Osteoblast (primary cell): Measurements from ENCODE around the gene DBNDD2. TPM values are rescaled to one million over a fixed set of nuclear protein-coding genes. Genes with fewer than 3 reads are reported as not detected.

Source experiments
- DNase-seq: peaks from one replicate; pipeline ENCODE4 v3.0.0; 2011; ENCODE audit warnings: low spot score, mixed read lengths; ENCODE audit not compliant: insufficient read length; ENCODE audit errors: missing footprints
- H2AFZ ChIP-seq: 2 replicates; pipeline ENCODE4 v1.6.0; 2011; ENCODE audit warnings: mild to moderate bottlenecking, low read length
- H3K27ac ChIP-seq: 2 replicates; pipeline ENCODE4 v1.5.1; 2011; ENCODE audit warnings: mild to moderate bottlenecking, low read depth, low read length, moderate library complexity
- H3K27me3 ChIP-seq: 2 replicates; pipeline ENCODE4 v1.6.0; 2012; ENCODE audit warnings: mild to moderate bottlenecking, control low read depth, inconsistent platforms, low read length, moderate library complexity; ENCODE audit not compliant: insufficient read depth
- H3K36me3 ChIP-seq: 2 replicates; pipeline ENCODE4 v1.5.1; 2011; ENCODE audit warnings: mild to moderate bottlenecking, low read length, control low read depth, moderate library complexity; ENCODE audit not compliant: insufficient read depth
- H3K4me1 ChIP-seq: 2 replicates; pipeline ENCODE4 v1.5.1; 2011; ENCODE audit warnings: mild to moderate bottlenecking, low read length, control low read depth, moderate library complexity; ENCODE audit not compliant: insufficient read depth
- H3K4me2 ChIP-seq: 2 replicates; pipeline ENCODE4 v1.6.0; 2011; ENCODE audit warnings: mild to moderate bottlenecking, low read length; ENCODE audit not compliant: insufficient read depth
- H3K4me3 ChIP-seq: fragments of 200-600 bp; sonication (generic); 3 replicates; pipeline ENCODE4 v1.5.1; 2012; ENCODE audit warnings: mild to moderate bottlenecking, low read length, inconsistent platforms; ENCODE audit not compliant: insufficient read depth
- H3K79me2 ChIP-seq: 2 replicates; pipeline ENCODE4 v1.6.0; 2012; ENCODE audit warnings: mild to moderate bottlenecking, low read length, control low read depth, inconsistent platforms; ENCODE audit not compliant: insufficient read depth
- H3K9me3 ChIP-seq: 2 replicates; pipeline ENCODE4 v1.5.1; 2011; ENCODE audit warnings: low read depth, low read length, control low read depth
- H4K20me1 ChIP-seq: 2 replicates; pipeline ENCODE4 v1.6.0; 2012; ENCODE audit warnings: mild to moderate bottlenecking, low read length, control low read depth; ENCODE audit not compliant: insufficient read depth
- total RNA-seq: library from RNA; depleted of rRNA; stranded (reverse); fragments of >200 nt; gene quantifications from 2 replicates; pipeline ENCODE4 v1.2.3, GENCODE V29; 2012
- TF ChIP-seq, protein P1 (sequence below): IDR thresholded peaks from 2 replicates; pipeline ENCODE4 v1.5.1; 2011; ENCODE audit warnings: mild to moderate bottlenecking, low read depth, low read length, moderate library complexity; ENCODE audit errors: extremely low read depth

The DBNDD2 gene
- total RNA-seq, 1 donor = 8.7 TPM

DNA sequence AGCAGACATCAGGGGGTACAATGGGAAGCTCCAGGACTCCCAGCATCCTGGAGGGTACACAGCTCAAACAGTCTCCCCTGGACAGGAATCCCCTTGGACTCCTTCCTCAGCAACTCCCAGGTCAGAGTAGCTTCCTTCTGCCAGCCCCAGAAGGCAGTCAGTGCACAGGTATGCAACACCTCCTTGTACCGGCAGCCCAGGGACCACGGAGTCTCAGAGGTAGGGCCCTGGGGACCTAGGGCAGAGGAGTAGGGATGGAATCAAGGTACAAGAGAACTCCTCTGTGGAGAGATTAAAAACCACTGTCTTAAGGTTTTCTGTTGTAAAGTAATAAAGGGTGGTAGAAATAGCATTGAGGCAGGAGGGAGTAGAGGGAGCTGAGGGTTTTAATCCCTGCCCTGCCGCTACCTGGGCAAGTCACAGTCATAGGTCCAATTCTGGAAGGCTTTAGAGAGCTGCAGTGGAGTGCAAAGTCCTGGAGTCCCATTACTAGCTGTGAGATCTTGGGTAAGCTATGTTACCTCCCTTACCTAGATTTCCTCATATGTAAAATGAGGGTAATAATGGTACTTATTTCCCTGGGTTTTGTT lies 37.4 kb upstream of the DBNDD2 start:
- DNase-seq = peak; percentile 26
- Histone ChIP-seq H3K27ac (no peak overlapping the region), H3K36me3 (peaks cover 23% of the 10 kb centered on the region), H3K4me1 (peaks cover 10% of the 10 kb centered on the region), H3K27me3 (no peaks in the 10 kb centered on the region), H3K4me2 (no peak overlapping the region), H3K4me3 (no peak overlapping the region), H3K9me3 (no peaks in the 10 kb centered on the region), H2AFZ (no peak overlapping the region), H4K20me1 (no peaks in the 10 kb centered on the region), H3K79me2 (peaks cover 5% of the 10 kb centered on the region)
- TF ChIP-seq, protein P1, sequence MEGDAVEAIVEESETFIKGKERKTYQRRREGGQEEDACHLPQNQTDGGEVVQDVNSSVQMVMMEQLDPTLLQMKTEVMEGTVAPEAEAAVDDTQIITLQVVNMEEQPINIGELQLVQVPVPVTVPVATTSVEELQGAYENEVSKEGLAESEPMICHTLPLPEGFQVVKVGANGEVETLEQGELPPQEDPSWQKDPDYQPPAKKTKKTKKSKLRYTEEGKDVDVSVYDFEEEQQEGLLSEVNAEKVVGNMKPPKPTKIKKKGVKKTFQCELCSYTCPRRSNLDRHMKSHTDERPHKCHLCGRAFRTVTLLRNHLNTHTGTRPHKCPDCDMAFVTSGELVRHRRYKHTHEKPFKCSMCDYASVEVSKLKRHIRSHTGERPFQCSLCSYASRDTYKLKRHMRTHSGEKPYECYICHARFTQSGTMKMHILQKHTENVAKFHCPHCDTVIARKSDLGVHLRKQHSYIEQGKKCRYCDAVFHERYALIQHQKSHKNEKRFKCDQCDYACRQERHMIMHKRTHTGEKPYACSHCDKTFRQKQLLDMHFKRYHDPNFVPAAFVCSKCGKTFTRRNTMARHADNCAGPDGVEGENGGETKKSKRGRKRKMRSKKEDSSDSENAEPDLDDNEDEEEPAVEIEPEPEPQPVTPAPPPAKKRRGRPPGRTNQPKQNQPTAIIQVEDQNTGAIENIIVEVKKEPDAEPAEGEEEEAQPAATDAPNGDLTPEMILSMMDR = no peak

DNA sequence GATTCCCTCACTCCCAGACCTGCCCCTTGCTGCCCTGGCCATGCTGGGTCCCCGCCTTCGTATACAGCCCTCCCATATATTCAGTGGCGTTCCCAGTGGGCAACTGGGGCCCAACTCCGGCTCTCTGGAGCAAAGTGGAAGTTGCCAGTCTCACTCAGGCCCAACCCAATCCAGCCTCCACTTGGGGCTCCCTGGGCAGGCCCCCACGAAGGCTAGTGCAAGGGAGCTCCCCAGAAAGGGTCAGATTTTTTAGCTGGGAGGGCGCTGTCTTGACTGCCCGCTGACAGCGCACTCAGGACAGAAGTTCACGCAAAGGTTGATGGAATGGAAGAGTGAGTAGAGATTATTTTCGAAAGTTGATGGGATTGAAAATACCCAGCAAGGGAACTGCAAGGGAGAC lies 35.8 kb upstream of the DBNDD2 start:
- Histone ChIP-seq H2AFZ (no peak overlapping the region), H3K27ac (no peak overlapping the region), H3K4me1 (peaks cover 10% of the 10 kb centered on the region), H3K9me3 (no peaks in the 10 kb centered on the region), H4K20me1 (no peaks in the 10 kb centered on the region), H3K4me2 (peak overlapping the region; percentile 97), H3K27me3 (no peaks in the 10 kb centered on the region), H3K79me2 (no peaks in the 10 kb centered on the region), H3K4me3 (peak overlapping the region; percentile 80), H3K36me3 (peaks cover 9% of the 10 kb centered on the region)
- TF ChIP-seq, protein P1 = no peak
- DNase-seq = peak; percentile 66

DNA sequence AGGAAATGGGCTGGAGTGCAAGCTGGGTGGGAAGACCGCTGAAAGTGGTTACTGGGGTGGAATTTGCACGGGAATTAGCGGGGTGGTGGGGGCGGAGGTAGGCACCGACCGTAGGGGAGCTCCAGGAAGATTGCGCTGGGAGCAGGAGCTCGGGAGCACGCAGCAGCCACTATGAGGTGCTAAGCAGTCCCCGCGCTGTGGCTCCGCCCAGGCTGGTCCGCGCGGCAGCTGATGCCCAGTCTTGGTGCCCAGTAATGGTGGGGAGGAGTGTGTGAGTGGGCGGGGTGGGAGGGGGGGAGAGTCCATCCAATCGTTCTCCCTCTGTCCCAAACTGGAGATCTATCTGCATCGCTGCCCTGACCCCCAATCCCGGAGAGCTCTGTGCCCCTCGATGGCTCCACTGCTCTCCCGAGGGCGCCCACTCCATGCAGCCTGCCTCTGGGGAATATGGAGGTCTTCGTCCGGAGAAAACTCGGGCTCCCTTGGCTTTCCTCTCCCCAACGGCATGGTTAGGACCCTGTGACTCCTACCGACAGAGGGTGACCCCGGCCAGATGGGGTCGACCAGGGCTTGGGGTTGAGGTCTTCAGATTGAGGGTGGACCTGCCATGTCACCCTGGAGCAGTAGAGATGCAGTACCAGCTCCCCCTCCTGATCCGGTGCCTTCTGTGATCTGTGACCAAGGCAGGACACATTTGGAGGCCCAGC lies 35.3 kb upstream of the DBNDD2 start:
- TF ChIP-seq, protein P1 = no peak
- H3K27ac ChIP-seq = peak overlapping the region; percentile 28
- no peaks in the 10 kb centered on the region for H3K27me3 ChIP-seq
- H3K4me3 ChIP-seq = peak overlapping the region; percentile 80
- H3K9me3 ChIP-seq = no peaks in the 10 kb centered on the region
- H3K4me2 ChIP-seq = peak overlapping the region; percentile 97
- peak overlapping the region; percentile 87 for H2AFZ ChIP-seq
- no peaks in the 10 kb centered on the region for H3K79me2 ChIP-seq
- peak; percentile 53 for DNase-seq
- no peaks in the 10 kb centered on the region for H4K20me1 ChIP-seq
- peaks cover 3% of the 10 kb centered on the region for H3K36me3 ChIP-seq
- peaks cover 10% of the 10 kb centered on the region for H3K4me1 ChIP-seq

DNA sequence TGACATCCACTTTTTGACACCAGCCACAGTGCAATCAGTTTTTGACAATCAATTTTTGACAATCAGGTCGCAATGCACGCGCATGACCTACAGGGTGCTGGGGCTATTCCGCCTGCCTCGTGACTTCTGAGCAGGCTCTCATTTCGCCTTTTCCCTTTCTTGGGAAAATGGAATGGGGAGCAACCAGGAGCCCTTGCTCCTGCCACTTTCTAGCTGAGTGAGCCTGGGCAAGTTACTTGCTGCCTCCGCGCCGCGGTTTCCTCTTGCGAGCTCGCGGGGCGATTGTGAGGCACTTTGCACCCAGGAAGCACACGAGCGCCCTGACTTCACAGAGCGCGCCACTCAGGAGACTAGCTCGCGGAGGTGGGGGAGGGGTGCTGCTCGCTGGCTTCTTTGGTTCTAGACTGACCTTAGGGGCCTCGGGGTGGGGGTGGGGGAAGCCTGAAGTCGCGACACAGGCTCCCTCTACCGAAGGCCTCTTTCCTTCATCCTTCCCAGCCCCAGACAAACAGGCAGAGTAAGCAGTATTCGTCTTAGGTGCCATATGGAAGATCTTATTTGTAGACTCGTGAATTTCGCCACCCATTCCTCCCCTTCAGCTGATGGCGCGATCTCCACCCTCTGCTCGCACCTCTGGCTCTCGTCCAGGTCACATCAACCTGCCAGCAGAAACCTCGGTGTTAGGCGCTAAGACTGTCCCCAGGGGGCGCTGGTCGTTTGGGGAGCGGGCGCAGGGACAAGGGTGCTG lies 34.6 kb upstream of the DBNDD2 start:
- H3K27ac ChIP-seq = peak overlapping the region; percentile 28
- peak overlapping the region; percentile 97 for H3K4me2 ChIP-seq
- peak overlapping the region; percentile 87 for H2AFZ ChIP-seq
- H4K20me1 ChIP-seq = no peaks in the 10 kb centered on the region
- H3K4me1 ChIP-seq = peaks cover 10% of the 10 kb centered on the region
- no peaks in the 10 kb centered on the region for H3K79me2 ChIP-seq
- H3K9me3 ChIP-seq = no peaks in the 10 kb centered on the region
- no peaks in the 10 kb centered on the region for H3K27me3 ChIP-seq
- DNase-seq = peak; percentile 91
- TF ChIP-seq, protein P1 = peak; percentile 82
- peak overlapping the region; percentile 80 for H3K4me3 ChIP-seq
- no peaks in the 10 kb centered on the region for H3K36me3 ChIP-seq
